GM19468 (cell line): ENCODE measurements around the gene UCP3.

Source experiments
- ATAC-seq: cut with Tn5 transposase; IDR thresholded peaks from one replicate; pipeline ENCODE4 v1.9.1; 2021; ENCODE audit warnings: mild to moderate bottlenecking, moderate library complexity, moderate number of reproducible peaks; ENCODE audit not compliant: unreplicated experiment; ENCODE audit errors: extremely low read depth

The UCP3 gene

DNA sequence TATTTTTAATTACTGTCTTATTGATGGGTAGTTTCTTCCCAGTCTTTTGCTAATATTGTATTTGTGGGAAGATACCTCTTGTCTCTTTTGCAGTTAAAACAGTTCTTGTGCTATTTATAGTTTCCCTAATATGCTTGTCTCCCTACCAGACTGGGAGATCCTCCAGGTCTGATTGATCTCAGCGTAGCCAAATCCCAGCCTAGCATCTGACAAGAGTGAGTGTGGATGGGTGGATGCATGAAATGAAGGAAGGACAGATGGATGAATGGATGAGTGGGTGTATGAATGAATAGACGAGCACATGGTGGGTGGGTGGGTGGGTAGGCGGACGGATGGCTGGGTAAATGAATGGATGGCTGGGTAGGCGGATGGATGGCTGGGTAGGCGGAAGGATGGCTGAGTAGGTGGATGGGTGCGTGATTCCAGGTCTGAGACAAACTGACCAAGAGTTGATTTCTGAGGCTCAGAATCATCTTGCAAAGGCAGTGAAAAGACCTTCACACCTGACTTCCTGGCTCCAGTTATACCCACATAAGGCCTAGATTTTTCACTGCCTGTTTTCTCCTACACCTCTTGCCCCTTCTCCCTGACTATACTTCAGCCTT is 46.7 kb downstream of the UCP3 start:
- no peak for ATAC-seq

DNA sequence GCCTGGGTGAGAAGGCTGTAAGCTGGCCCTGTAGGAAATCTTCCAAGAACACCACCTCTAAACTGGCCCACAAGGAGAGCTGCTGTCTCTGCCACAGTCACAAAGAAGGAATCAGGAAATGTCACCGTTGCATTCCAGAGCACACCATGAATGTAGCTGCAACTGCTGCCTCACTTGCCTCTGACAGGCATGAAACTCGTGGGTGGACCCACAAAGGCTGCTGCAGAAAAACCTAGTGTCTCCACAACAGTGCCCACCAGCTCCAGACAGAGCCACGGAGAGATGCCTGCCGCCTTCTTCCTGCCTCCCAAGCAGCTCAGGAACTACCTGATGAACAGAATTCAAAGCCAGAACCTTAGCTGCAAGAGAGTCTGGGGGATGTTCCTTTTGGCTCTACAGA is 47.6 kb downstream of the UCP3 start:
- ATAC-seq, result no peak

DNA sequence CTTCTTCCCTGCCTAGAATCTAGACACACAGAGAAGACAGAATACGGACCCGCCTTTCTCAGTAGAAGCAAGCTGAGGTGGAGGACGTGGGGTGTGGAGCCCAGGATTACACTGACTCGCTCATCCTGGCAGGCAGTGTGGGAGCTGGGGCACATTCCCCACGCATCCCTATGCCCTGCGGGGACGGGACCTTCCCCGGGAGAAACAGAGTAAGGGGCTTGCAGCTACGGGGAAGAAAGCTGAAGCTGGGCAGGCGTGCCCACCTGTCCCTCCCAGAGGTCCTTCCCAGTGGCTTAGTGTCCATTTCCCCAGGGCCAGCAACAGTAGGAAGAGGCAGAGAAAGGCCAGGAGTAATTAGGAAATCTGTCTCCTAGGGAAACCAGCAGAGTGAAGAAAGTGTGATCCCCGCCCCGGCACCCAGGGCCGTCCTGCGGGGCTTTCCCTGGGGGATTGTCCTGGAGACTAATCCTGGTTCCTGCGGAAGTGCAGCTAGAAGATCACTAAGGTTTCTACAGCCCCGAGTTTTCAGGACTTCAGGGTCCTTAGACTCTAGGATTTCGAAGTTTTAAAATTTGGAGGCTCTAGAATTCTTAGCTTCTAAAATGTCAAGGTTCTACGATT is 50.3 kb downstream of the UCP3 start:
- no peak for ATAC-seq

DNA sequence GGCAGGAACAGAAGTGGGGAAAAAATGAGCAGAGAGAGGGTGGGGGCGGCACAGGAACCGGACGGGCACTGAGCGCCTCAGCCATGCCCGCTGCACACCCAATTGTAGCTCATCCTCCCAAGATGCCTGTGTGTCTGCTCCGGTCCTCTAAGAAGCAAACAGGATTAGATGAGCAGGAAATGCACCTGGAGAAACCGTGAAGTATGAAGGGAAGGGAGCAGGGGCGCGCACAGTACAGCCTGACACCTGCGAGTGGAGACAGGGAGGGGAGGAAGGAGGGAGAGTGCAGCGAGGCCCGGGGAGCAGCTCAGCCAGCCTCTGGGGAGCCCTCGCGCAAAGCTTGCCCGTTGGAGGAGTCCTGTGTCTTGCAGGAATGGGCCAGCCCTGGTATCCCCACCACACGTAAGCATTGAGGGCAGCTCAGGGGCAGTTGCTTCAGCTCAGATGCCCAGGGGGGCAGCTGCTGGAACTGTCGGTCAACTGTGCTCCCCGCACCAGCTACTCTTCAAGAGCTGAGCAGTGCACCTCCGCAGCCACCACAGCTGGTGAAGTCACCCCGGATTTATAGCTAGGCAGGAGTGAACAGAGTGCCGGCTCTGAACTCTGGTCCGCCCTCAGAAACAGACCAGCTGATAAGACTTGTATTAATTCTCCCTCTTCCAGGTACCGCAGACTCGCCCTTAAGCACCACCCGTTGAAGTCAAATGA is 51.1 kb downstream of the UCP3 start:
- ATAC-seq, result no peak

DNA sequence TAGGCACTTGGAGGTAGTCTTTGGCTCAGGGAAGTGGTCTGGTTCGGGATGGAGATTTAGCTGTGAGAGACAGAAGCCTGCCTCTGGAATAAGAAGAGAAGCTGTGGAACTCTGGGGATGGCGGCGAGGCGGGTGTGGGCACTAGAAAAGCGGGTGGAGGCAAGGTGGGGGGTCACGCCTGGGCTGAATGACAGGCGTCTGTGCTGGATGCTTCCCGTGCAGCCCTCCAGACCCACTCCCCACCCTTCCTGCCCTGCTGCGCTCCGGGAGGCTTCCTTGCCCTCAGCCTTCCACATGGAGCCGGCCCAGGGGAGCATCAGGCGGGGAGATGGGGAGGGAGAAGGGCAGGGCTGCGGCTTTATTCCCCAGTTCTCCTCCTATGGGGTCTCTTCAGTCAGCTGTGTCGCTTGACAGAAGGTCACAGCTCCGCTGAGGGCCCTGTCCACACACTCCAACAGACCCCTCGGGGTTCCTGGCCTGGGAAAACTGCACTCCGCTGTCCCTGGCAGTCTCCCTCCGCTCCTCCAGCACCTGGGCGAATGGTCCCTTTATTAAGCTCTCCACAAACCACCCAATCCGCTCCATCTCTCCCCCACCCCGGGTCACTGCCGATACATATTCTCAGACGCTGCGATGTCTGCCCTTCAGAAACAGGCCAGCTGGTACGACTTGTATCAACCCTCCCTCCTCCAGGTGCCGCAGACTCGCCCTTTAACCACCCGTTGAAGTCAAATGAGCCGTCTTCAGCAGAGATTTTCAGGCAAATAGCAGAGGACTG is 51.8 kb downstream of the UCP3 start:
- ATAC-seq, result no peak

DNA sequence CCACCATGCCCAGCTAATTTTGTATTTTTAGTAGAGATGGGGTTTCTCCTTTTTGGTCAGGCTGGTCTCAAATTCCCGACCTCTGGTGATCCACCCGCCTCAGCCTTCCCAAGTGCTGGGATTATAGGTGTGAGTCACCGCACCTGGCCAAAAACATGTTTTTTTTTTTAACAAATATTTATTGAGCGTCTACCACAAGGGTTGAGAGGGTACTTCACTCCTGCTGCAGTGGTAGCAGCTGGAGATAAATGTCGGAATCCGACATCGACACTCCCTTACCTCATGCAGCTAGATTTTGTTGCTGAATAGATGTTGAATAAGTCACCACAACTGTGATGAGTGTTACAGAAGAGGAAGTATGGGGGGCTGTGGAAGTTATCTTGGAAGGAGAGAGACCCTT is 57.1 kb downstream of the UCP3 start:
- ATAC-seq, result no peak

DNA sequence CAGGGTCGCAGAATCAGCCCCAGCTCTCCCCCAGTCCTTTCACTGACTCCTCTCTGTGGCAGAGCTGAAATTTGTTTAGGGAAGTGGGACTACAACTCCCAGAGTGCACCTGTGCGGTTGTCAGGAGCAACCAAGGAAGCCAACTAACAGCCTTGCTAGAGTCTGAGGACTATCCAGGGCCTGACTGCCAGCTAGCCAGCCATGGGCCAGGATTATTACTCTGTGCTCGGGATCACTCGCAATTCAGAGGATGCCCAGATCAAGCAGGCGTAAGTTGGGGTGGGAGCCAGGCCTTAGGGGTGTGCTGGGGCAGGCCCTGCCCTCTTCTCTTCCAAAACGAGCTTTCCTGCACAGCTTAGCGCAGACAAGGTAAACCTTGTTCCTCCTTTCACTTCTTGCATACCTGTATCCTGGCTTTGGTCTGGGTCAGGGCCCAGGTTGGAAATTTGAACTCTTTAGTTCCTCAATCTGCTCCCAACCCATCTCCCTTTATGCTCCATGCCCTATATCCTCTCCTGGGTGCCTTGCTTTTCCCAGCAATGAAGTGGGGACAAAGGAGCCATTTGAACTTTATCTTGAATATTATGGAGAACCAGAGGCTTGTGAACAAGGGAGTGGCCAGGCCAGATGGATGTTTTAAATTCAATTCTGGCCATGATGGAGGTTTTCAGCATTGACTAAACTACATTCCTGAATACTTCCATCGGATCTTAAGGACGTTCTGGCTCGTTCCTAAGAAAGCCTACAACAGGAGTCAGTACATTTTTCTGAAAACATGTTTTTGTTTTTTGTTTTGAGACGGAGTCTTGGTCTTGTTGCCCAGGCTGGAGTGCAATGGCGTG is 57.8 kb downstream of the UCP3 start, which contains the start of gene DNAJB13:
Gene DNAJB13 (plus strand): TSS at position 158 of the 842 bp plus-strand sequence. CDS start 44 bp downstream, at position 202.
- ATAC-seq, result peak; percentile 58
